Natural killer cell treated with Interleukin-12 subunit alpha and Interleukin-12 subunit beta and Interleukin-15 and Interleukin-18, amount 100 ng/mL, for 72 hours (primary cell): ENCODE results near the gene GPSM1. TPM values are rescaled to one million over a fixed set of nuclear protein-coding genes. Genes with fewer than 3 reads are reported as not detected.
"Not testable (repeated sequence)": the region's sequence is repeated elsewhere in the genome, so short reads cannot be mapped to it uniquely, and the experiment has no call there.

Experiments used
- ATAC-seq, 2 donors: fragments of 150-1000 bp; cut with Tn5 transposase in 1 of 2; sonication (Bioruptor Pico), chemical (Tn5 transposase) in 1 of 2; 2 replicates each; pipeline ENCODE4 v1.10.0; 2021
- DNase-seq: peaks from one replicate; pipeline ENCODE4 v3.0.0; 2022; ENCODE audit warnings: low spot score
- H3K27ac Mint-ChIP-seq, 2 donors: 1 replicate in 1 of 2; 2 replicates in 1 of 2; pipeline ENCODE4 v1.8.0; 2022; ENCODE audit warnings: mixed read lengths in 2 of 2, mild to moderate bottlenecking in 1 of 2, moderate library complexity in 1 of 2
- H3K27me3 Mint-ChIP-seq, 2 donors: 1 replicate in 1 of 2; 2 replicates in 1 of 2; pipeline ENCODE4 v1.8.0; 2022; ENCODE audit warnings: mixed read lengths in 2 of 2
- H3K36me3 Mint-ChIP-seq: one replicate; pipeline ENCODE4 v1.8.0; 2022; ENCODE audit warnings: mixed read lengths
- H3K4me1 Mint-ChIP-seq, 2 donors: 1 replicate in 1 of 2; 2 replicates in 1 of 2; pipeline ENCODE4 v1.8.0; 2022; ENCODE audit warnings: low read depth in 2 of 2, mixed read lengths in 2 of 2, mild to moderate bottlenecking in 1 of 2
- H3K4me3 Mint-ChIP-seq: one replicate; pipeline ENCODE4 v1.8.0; 2022; ENCODE audit warnings: mixed read lengths
- H3K9me3 Mint-ChIP-seq: 2 replicates; pipeline ENCODE4 v1.8.0; 2022; ENCODE audit warnings: mixed read lengths
- total RNA-seq, 2 donors: library from RNA; stranded (reverse); gene quantifications; one replicate each; pipeline ENCODE4 v1.2.3, GENCODE V29; 2022

Gene GPSM1
- total RNA-seq, 2 donors from 2014 or later: 1.7 to 2.3 TPM

DNA sequence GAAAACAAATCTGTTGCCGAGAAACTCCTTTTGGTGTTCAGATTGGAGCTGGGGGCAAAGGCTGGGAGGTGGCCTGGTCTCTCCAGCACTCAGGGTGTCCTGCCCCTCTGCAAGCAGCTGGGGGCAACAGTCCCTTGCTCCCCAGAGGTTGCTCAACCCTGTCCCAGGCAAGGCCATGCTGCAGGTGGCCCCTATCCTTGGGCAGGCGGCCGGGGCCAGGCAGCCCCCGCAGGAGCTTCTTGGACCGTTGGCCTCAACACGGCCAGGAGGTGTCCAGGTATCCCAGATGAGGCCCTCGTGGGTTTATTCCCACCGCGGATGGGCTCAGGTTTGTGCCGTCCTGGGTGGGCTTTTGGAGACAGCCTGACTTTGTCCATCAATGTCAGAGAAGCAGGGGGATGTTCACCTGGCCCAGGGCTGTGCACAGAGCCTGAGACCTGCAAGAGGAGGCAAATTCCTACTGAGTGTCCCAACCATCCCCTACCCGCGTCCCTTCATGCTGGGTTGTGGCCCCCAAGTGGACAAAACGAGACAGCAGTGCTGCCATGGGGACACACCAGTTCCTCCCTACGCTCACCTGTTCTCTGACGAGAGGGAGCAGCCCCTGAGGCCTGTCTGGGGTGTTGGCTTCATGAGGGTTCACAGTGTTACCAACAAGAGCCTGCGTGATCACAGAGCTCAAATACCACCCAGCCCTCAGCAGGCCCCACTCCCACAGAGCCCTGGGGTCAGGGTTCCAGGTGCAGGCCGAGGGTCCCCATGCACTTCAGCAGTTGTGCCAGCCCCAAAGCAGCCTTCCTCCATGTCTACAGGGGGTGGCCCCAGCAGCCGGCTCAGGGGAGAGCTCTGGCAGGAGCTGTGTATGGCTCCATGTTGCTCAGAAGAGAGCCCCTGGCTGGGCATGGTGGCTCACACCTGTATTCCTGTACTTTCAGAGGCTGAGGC is 14.0 kb upstream of the GPSM1 start:
- no peaks in the 10 kb centered on the region for H3K27me3 Mint-ChIP-seq
- no peak for DNase-seq
- no peak overlapping the region for H3K4me3 Mint-ChIP-seq
- H3K27ac Mint-ChIP-seq: no peak overlapping the region
- peaks cover 8% of the 10 kb centered on the region for H3K9me3 Mint-ChIP-seq
- no peak for ATAC-seq
- peaks cover 14 to 24% of the 10 kb centered on the region in 2 donors for H3K4me1 Mint-ChIP-seq
- peaks cover 9% of the 10 kb centered on the region for H3K36me3 Mint-ChIP-seq

- no peaks in the 10 kb centered on the region for H3K27me3 Mint-ChIP-seq
- peaks cover 8% of the 10 kb centered on the region for H3K9me3 Mint-ChIP-seq
- no peak overlapping the region for H3K4me3 Mint-ChIP-seq
- H3K36me3 Mint-ChIP-seq: peaks cover 9% of the 10 kb centered on the region
- DNase-seq: no peak
- peaks cover 14 to 24% of the 10 kb centered on the region in 2 donors for H3K4me1 Mint-ChIP-seq
- no peak overlapping the region for H3K27ac Mint-ChIP-seq
- no peak for ATAC-seq
Measured at GRCh38 chr9:136314056-136314416, 13.3 kb upstream of the GPSM1 start.

DNA sequence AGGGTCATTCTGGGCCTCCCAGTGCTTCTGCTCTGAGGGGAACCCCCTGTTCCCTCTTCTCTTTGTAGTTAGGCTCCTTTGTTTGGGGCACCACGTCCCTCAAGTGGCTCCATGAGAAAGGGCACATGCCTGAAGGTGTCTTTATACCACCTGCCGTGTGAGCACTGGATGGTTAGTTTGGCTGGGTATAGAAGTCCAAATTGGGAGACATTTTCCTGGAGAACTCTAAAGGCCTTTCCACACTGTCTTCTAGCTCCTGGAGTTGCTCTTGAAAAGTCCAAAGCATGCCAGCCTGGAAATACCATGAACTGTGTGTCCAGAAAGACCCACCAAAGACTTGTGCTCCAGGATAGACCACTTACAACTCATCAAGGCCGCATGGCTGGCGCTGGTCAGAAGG is 12.4 kb upstream of the GPSM1 start:
- Mint-ChIP-seq H3K36me3 (peaks cover 9% of the 10 kb centered on the region), H3K9me3 (peaks cover 8% of the 10 kb centered on the region), H3K4me1 (peaks cover 14 to 24% of the 10 kb centered on the region in 2 donors), H3K4me3 (peak overlapping the region; percentile 13), H3K27me3 (no peaks in the 10 kb centered on the region), H3K27ac (peak overlapping the region; percentile 92 to 93)
- no peak for DNase-seq
- ATAC-seq: no peak

- peak overlapping the region; percentile 61 for H3K4me3 Mint-ChIP-seq
- peaks cover 14 to 24% of the 10 kb centered on the region in 2 donors for H3K4me1 Mint-ChIP-seq
- peaks cover 9% of the 10 kb centered on the region for H3K36me3 Mint-ChIP-seq
- peak; percentile 82 to 90 for ATAC-seq
- peak overlapping the region; percentile 92 to 93 for H3K27ac Mint-ChIP-seq
- H3K27me3 Mint-ChIP-seq: no peaks in the 10 kb centered on the region
- peaks cover 8% of the 10 kb centered on the region for H3K9me3 Mint-ChIP-seq
- DNase-seq: peak; percentile 83
Measured at GRCh38 chr9:136316271-136316751, 11.0 kb upstream of the GPSM1 start.

DNA sequence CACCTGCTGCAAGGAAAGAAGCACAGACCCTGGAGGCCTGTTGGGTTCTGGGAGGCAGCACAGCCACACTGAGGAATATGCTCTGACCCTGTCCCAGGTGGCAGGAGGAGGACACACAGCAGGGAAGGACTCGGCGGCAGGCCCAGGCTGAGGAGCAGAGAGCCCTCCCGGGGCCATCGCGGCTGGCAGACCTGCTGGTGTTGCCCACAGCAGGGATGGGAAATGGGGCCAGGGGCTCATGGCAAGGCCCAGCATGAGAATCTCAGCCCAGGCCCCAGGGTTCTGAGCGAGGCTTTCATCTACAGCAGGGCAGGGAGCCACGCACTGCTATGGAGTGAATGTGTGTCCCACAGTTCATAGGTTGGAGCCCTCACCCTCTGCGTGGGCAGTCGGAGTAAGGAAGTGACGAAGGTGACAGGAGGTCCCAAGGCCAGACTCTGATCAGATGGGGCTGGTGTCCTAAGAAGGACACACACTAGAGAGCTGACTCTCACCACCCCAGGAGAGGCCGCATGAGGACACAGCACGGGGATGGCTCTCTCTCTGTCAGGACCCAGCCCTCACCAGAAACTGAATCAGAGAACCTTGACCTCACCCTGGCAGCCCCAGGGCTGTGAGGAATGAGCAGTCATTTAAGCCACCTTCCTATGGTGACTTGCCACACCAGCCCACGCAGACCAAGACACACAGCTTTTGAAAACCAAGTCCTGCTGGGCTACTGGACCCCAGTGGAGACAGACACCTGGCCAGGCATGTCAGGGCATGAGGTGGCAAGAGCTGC is 10.3 kb upstream of the GPSM1 start:
- Mint-ChIP-seq H3K27me3 (no peaks in the 10 kb centered on the region), H3K27ac (peak overlapping the region; percentile 92 to 93), H3K36me3 (peaks cover 9% of the 10 kb centered on the region), H3K4me1 (peaks cover 14 to 24% of the 10 kb centered on the region in 2 donors), H3K9me3 (peaks cover 8% of the 10 kb centered on the region), H3K4me3 (peak overlapping the region; percentile 61)
- DNase-seq (no peak), ATAC-seq (no peak)

DNA sequence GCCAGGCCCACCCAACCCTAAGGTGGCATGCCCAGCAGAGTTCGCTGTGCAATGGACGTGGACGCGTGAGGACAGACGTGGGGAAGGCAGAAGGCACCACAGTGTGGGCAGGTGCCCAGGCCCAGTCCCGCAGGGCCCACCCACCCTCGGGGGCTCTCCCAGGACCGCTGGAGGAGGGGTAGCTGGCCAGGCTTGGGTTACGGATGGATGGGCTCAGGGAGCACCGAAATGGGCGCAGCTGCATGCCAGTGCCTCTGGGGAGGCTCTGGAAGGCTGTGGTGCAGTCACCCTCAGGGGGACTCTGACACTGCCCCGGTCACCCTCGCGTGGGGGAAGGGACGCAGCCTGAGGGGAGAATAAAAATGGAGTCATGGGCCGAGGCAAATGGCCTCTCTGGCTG is 9.6 kb upstream of the GPSM1 start:
- no peak overlapping the region for H3K27ac Mint-ChIP-seq
- peaks cover 8% of the 10 kb centered on the region for H3K9me3 Mint-ChIP-seq
- H3K4me3 Mint-ChIP-seq: no peak overlapping the region
- DNase-seq: no peak
- peaks cover 14 to 24% of the 10 kb centered on the region in 2 donors for H3K4me1 Mint-ChIP-seq
- no peak for ATAC-seq
- peaks cover 9% of the 10 kb centered on the region for H3K36me3 Mint-ChIP-seq
- no peaks in the 10 kb centered on the region for H3K27me3 Mint-ChIP-seq

GRCh38 chr9:136318111-136318775 is 9.1 kb upstream of the GPSM1 start:
- Mint-ChIP-seq H3K27ac (no peak overlapping the region), H3K9me3 (peaks cover 8% of the 10 kb centered on the region), H3K4me3 (no peak overlapping the region), H3K27me3 (no peaks in the 10 kb centered on the region), H3K36me3 (peaks cover 9% of the 10 kb centered on the region), H3K4me1 (peaks cover 14 to 24% of the 10 kb centered on the region in 2 donors)
- DNase-seq: no peak
- ATAC-seq: no peak

DNA sequence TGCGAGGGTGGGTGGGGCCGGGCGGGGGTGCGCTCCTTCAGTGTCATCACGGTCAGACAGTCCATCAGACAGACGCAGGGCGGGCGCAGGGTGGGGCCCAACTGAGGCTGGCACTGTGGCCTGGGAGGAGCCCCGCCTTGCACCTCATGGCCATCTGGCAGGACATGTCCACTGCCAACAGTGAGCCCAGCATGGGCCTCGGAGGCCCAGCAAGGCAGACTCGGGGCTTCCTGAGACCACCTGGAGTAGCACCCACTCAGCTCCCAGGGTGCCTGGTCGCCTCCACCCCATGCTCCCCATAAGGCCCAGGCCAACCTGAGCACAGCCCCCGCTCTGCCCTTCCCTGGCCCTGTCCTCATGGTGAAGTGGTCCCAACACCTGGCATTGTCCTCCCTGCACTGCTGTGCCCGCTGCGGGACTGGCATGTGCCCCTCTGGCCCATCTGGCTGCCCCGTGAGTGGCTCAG is 8.5 kb upstream of the GPSM1 start:
- H3K4me3 Mint-ChIP-seq: no peak overlapping the region
- peaks cover 14 to 24% of the 10 kb centered on the region in 2 donors for H3K4me1 Mint-ChIP-seq
- peaks cover 8% of the 10 kb centered on the region for H3K9me3 Mint-ChIP-seq
- ATAC-seq (no peak), DNase-seq (no peak)
- no peak overlapping the region for H3K27ac Mint-ChIP-seq
- H3K36me3 Mint-ChIP-seq: peaks cover 9% of the 10 kb centered on the region
- no peaks in the 10 kb centered on the region for H3K27me3 Mint-ChIP-seq

GRCh38 chr9:136319244-136319643 is 8.1 kb upstream of the GPSM1 start:
- H3K36me3 Mint-ChIP-seq, ATAC-seq, H3K27me3 Mint-ChIP-seq, H3K9me3 Mint-ChIP-seq, H3K4me3 Mint-ChIP-seq, H3K27ac Mint-ChIP-seq, DNase-seq: not testable (repeated sequence)
- H3K4me1 Mint-ChIP-seq: peaks cover 14 to 24% of the 10 kb centered on the region in 2 donors

DNA sequence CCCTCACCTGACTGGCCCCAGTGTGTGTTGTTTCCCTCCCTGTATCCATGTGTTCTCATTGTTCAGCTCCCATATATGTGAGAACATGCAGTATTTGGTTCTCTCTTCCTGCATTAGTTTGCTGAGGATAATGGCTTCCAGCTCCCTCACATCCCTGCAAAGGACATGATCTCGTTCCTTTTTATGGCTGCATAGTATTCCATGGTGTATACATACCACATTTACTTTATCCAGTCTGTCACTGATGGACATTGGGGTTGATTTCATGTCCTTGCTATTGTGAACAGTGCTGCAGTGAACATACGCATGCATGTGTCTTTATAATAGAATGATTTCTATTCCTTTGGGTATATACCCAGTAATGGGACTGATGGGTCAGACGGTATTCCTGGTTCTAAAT is 7.4 kb upstream of the GPSM1 start:
- not testable (repeated sequence) for H3K4me3 Mint-ChIP-seq, ATAC-seq, H3K27me3 Mint-ChIP-seq, H3K9me3 Mint-ChIP-seq, H3K27ac Mint-ChIP-seq, DNase-seq, H3K36me3 Mint-ChIP-seq
- peaks cover 14 to 23% of the 10 kb centered on the region in 2 donors for H3K4me1 Mint-ChIP-seq

GRCh38 chr9:136320972-136321371 is 6.4 kb upstream of the GPSM1 start:
- DNase-seq, H3K27ac Mint-ChIP-seq, ATAC-seq: not testable (repeated sequence)

DNA sequence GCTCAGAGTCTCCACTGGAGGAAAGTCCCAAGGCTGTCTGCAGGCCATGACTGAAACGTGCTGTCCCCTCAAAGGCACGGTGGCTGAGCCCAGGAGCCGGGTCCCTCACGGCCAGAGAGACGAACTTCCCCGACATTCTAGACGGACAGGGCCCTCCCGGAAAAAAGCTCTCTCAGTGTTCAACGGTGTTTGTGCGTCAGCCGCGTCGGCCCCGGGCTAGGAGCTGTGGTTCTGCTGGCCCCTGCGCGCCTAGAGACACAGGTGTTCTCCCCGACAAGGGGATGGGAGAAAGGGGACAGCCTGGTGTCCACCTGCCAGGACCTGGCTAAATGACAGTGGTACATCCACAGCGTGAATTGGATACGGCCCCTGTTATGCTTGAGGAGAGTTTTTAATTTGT is 5.8 kb upstream of the GPSM1 start:
- Mint-ChIP-seq H3K4me1 (peaks cover 5 to 9% of the 10 kb centered on the region in 2 donors), H3K27ac (no peak overlapping the region), H3K4me3 (no peak overlapping the region), H3K36me3 (peaks cover 2% of the 10 kb centered on the region), H3K27me3 (no peaks in the 10 kb centered on the region), H3K9me3 (peaks cover under 1% of the 10 kb centered on the region)
- DNase-seq: no peak
- ATAC-seq: no peak

More at GRCh38 chr9:136320972-136321371, 6.4 kb upstream of the GPSM1 start:
- not testable (repeated sequence) for H3K27me3 Mint-ChIP-seq, H3K9me3 Mint-ChIP-seq, H3K4me3 Mint-ChIP-seq, H3K36me3 Mint-ChIP-seq
- peaks cover 11 to 15% of the 10 kb centered on the region in 2 donors for H3K4me1 Mint-ChIP-seq

- no peak overlapping the region for H3K4me3 Mint-ChIP-seq
- H3K4me1 Mint-ChIP-seq: no peaks in the 10 kb centered on the region
- no peak overlapping the region for H3K27ac Mint-ChIP-seq
- DNase-seq (no peak), ATAC-seq (no peak)
- no peaks in the 10 kb centered on the region for H3K9me3 Mint-ChIP-seq
- no peaks in the 10 kb centered on the region for H3K36me3 Mint-ChIP-seq
- no peaks in the 10 kb centered on the region for H3K27me3 Mint-ChIP-seq
Measured at GRCh38 chr9:136322756-136323330, 4.5 kb upstream of the GPSM1 start.
